ENCODE data around the gene MIA3. TPM values are rescaled to one million over a fixed set of nuclear protein-coding genes. Genes with fewer than 3 reads are reported as not detected.

The MIA3 gene
- total RNA-seq, 2 donors from 2014 or later, result 67.4 to 68.3 TPM

GRCh38 chr1:222613627-222614026 is 4.3 kb upstream of the MIA3 start:
- ATAC-seq, result peak; percentile 47
- intact Hi-C loops (cut with DNase I, micrococcal nuclease), result no loop called here
- no peak for DNase-seq

- intact Hi-C loops (cut with DNase I, micrococcal nuclease), result no loop called here
- no peak for DNase-seq
- ATAC-seq, result no peak
Observed at GRCh38 chr1:222616525-222616924, 1.4 kb upstream of the MIA3 start.

GRCh38 chr1:222617367-222617951 is 438 bp upstream of the MIA3 start:
- intact Hi-C loops (cut with DNase I, micrococcal nuclease), result no loop called here
- peak; percentile 88 for ATAC-seq
- DNase-seq, result peak; percentile 95 to 97

- DNase-seq (peak in 1 of 2 donors; percentile 32), ATAC-seq (peak; percentile 22)
- intact Hi-C loops (cut with DNase I, micrococcal nuclease), result no loop called here
Observed at GRCh38 chr1:222618880-222619596, 1.1 kb downstream of the MIA3 start.

GRCh38 chr1:222620566-222620965 is 2.7 kb downstream of the MIA3 start:
- intact Hi-C loops (cut with DNase I, micrococcal nuclease), result no loop called here
- ATAC-seq (no peak), DNase-seq (no peak)

- ATAC-seq (peak; percentile 66), DNase-seq (no peak)
- intact Hi-C loops (cut with DNase I, micrococcal nuclease), result no loop called here
Observed at GRCh38 chr1:222622765-222623164, 4.9 kb downstream of the MIA3 start.

- no peak for ATAC-seq
- intact Hi-C loops (cut with DNase I, micrococcal nuclease), result no loop called here
- no peak for DNase-seq
Observed at GRCh38 chr1:222623458-222623857, 5.6 kb downstream of the MIA3 start.

- no peak for ATAC-seq
- no peak for DNase-seq
- intact Hi-C loops (cut with DNase I, micrococcal nuclease), result no loop called here
Observed at GRCh38 chr1:222624214-222624613, 6.3 kb downstream of the MIA3 start.

GRCh38 chr1:222627232-222627631 is 9.3 kb downstream of the MIA3 start:
- DNase-seq (no peak), ATAC-seq (no peak)
- intact Hi-C loops (cut with DNase I, micrococcal nuclease), result no loop called here

GRCh38 chr1:222629921-222630535 is 12.1 kb downstream of the MIA3 start:
- intact Hi-C loops (cut with DNase I, micrococcal nuclease), result no loop called here
- ATAC-seq (no peak), DNase-seq (no peak)

GRCh38 chr1:222631611-222632208 is 13.8 kb downstream of the MIA3 start:
- ATAC-seq, result no peak
- no peak for DNase-seq
- intact Hi-C loops (cut with DNase I, micrococcal nuclease), result no loop called here

- intact Hi-C loops (cut with DNase I, micrococcal nuclease), result no loop called here
- ATAC-seq (no peak), DNase-seq (no peak)
Observed at GRCh38 chr1:222632749-222633148, 14.9 kb downstream of the MIA3 start.

- intact Hi-C loops (cut with DNase I, micrococcal nuclease), result loop anchor here in 1 of 2 donors (2.0 kb wide), 1 partner anchor 170 kb away; no protein-coding TSS in a partner anchor
- peak; percentile 32 to 62 for DNase-seq
- ATAC-seq, result peak; percentile 76
Observed at GRCh38 chr1:222634180-222635013, 16.5 kb downstream of the MIA3 start.

GRCh38 chr1:222641269-222641948 is 23.5 kb downstream of the MIA3 start:
- intact Hi-C loops (cut with DNase I, micrococcal nuclease), result loop anchor here in 1 of 2 donors (5.0 kb wide), 1 partner anchor 71 kb away; the partner anchor contains the start of genes AIDA and BROX

GRCh38 chr1:222642468-222642867 is 24.6 kb downstream of the MIA3 start:
- DNase-seq, result no peak
- ATAC-seq, result no peak
- intact Hi-C loops (cut with DNase I, micrococcal nuclease), result loop anchor here in 1 of 2 donors (5.0 kb wide), 1 partner anchor 70 kb away; the partner anchor contains the start of genes AIDA and BROX

More at GRCh38 chr1:222641269-222641948, 23.5 kb downstream of the MIA3 start:
- no peak for ATAC-seq
- no peak for DNase-seq

- peak; percentile 7 for ATAC-seq
- DNase-seq, result no peak
- intact Hi-C loops (cut with DNase I, micrococcal nuclease), result loop anchor here in 1 of 2 donors (5.0 kb wide), 1 partner anchor 69 kb away; the partner anchor contains the start of genes AIDA and BROX
Observed at GRCh38 chr1:222643606-222643937, 25.7 kb downstream of the MIA3 start.

- DNase-seq (peak; percentile 98), ATAC-seq (peak; percentile 96)
- intact Hi-C loops (cut with DNase I, micrococcal nuclease), result loop anchor here in 1 of 2 donors (5.0 kb wide), 1 partner anchor 68 kb away; the partner anchor contains the start of genes AIDA and BROX
Observed at GRCh38 chr1:222643938-222644635, 26.2 kb downstream of the MIA3 start.
